Prostate gland (tissue), 2 donors: ENCODE measurements around the gene ABCC9.

Experiments used
- POLR2A ChIP-seq: fragments of 450-650 bp; IDR thresholded peaks from one replicate; pipeline ENCODE4 v1.6.1; 2016; ENCODE audit warnings: antibody characterized with exemption, mild to moderate bottlenecking
- POLR2AphosphoS5 ChIP-seq: sonication (generic); formaldehyde crosslinking; IDR thresholded peaks from one replicate; pipeline ENCODE4 v1.6.1; 2017; ENCODE audit warnings: antibody characterized with exemption
- TF ChIP-seq, protein P1 (sequence below), 4 experiments: fragments of 200-600 bp in 2 of 4; fragments of 450-650 bp in 2 of 4; sonication (generic) in 2 of 4; IDR thresholded peaks; 1 replicate in 3 of 4; 2 replicates in 1 of 4; pipeline ENCODE4 v1.5.1; 2016 to 2019; ENCODE audit warnings: antibody characterized with exemption in 4 of 4, mild to moderate bottlenecking in 2 of 4, moderate library complexity in 2 of 4

DNA sequence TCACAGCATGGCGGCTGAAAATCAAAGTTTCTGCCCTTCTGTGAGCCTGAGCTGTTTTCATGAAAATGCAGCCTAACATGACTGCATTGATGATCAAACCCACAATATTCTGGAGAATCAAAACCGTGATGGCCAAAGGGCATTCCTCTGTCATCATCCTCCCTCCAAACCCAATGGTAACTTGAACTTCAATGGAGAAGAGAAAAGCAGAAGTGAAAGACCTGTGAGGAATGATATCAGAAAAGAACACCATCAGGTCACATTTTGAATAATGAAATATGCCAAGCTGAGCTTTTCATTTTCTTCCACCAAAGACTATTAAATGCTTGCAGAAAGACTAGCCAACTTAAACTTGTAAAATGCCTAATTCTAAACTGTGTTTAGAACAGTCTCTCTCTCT is 174.8 kb downstream of the ABCC9 start:
- TF ChIP-seq, protein P1, sequence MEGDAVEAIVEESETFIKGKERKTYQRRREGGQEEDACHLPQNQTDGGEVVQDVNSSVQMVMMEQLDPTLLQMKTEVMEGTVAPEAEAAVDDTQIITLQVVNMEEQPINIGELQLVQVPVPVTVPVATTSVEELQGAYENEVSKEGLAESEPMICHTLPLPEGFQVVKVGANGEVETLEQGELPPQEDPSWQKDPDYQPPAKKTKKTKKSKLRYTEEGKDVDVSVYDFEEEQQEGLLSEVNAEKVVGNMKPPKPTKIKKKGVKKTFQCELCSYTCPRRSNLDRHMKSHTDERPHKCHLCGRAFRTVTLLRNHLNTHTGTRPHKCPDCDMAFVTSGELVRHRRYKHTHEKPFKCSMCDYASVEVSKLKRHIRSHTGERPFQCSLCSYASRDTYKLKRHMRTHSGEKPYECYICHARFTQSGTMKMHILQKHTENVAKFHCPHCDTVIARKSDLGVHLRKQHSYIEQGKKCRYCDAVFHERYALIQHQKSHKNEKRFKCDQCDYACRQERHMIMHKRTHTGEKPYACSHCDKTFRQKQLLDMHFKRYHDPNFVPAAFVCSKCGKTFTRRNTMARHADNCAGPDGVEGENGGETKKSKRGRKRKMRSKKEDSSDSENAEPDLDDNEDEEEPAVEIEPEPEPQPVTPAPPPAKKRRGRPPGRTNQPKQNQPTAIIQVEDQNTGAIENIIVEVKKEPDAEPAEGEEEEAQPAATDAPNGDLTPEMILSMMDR (IDR thresholded peaks at IDR 0.05), result no peak
- TF ChIP-seq POLR2A, result no peak
- no peak for TF ChIP-seq POLR2AphosphoS5
